Trophoblast cell (in vitro differentiated cells and primary cell): Measurements from ENCODE around the gene PWP2.

Experiments
- DNase-seq, 2 donors: peaks; one replicate each; pipeline ENCODE4 v3.0.0-alpha.2; 2016
- H2AFZ ChIP-seq: 2 replicates; pipeline ENCODE4 v1.6.1; 2013; ENCODE audit warnings: low read length, moderate library complexity, mild to moderate bottlenecking; ENCODE audit not compliant: insufficient read depth, poor library complexity
- H2AK5ac ChIP-seq: 2 replicates; pipeline ENCODE4 v1.6.1; 2013; ENCODE audit warnings: mild to moderate bottlenecking, low read length
- H2BK120ac ChIP-seq: 2 replicates; pipeline ENCODE4 v1.6.1; 2013; ENCODE audit warnings: low read length, mild to moderate bottlenecking, moderate library complexity; ENCODE audit not compliant: insufficient read depth, poor library complexity
- H2BK12ac ChIP-seq: 2 replicates; pipeline ENCODE4 v1.6.1; 2013; ENCODE audit warnings: mild to moderate bottlenecking, low read length, moderate library complexity
- H2BK5ac ChIP-seq: 2 replicates; pipeline ENCODE4 v1.6.1; 2013; ENCODE audit warnings: low read length, low read depth, moderate library complexity, mild to moderate bottlenecking; ENCODE audit not compliant: poor library complexity
- H3K14ac ChIP-seq: 2 replicates; pipeline ENCODE4 v1.6.1; 2013; ENCODE audit warnings: mild to moderate bottlenecking, low read length
- H3K18ac ChIP-seq: 2 replicates; pipeline ENCODE4 v1.6.1; 2013; ENCODE audit warnings: mild to moderate bottlenecking, low read length
- H3K23ac ChIP-seq: 2 replicates; pipeline ENCODE4 v1.6.1; 2013; ENCODE audit warnings: low read length
- H3K27ac ChIP-seq: 2 replicates; pipeline ENCODE4 v1.5.1; 2013; ENCODE audit warnings: low read depth, mild to moderate bottlenecking, inconsistent platforms, low read length, moderate library complexity
- H3K27me3 ChIP-seq: 2 replicates; pipeline ENCODE4 v1.6.1; 2013; ENCODE audit warnings: inconsistent platforms, mild to moderate bottlenecking, low read length, moderate library complexity; ENCODE audit not compliant: insufficient read depth
- H3K36me3 ChIP-seq, 2 experiments: 1 replicate in 1 of 2; 2 replicates in 1 of 2; pipeline ENCODE4 v1.6.1; 2013; ENCODE audit warnings: low read length in 2 of 2, mild to moderate bottlenecking in 2 of 2, moderate library complexity in 1 of 2; ENCODE audit not compliant: insufficient read depth in 2 of 2, control insufficient read depth in 1 of 2
- H3K4ac ChIP-seq: 2 replicates; pipeline ENCODE4 v1.6.1; 2013; ENCODE audit warnings: low read depth, mild to moderate bottlenecking, low read length, moderate library complexity
- H3K4me1 ChIP-seq, 2 experiments: 1 replicate in 1 of 2; 2 replicates in 1 of 2; pipeline ENCODE4 v1.6.1; 2013; ENCODE audit warnings: low read length in 2 of 2, mild to moderate bottlenecking in 2 of 2, moderate library complexity in 1 of 2; ENCODE audit not compliant: insufficient read depth in 2 of 2, control insufficient read depth in 1 of 2
- H3K4me2 ChIP-seq: 2 replicates; pipeline ENCODE4 v1.6.1; 2013; ENCODE audit warnings: inconsistent platforms, mild to moderate bottlenecking, low read length, moderate library complexity
- H3K4me3 ChIP-seq: 2 replicates; pipeline ENCODE4 v1.5.1; 2013; ENCODE audit warnings: mild to moderate bottlenecking, low read depth, low read length, inconsistent platforms
- H3K79me1 ChIP-seq: one replicate; pipeline ENCODE4 v1.6.1; 2013; ENCODE audit warnings: low read length
- H3K79me2 ChIP-seq: 2 replicates; pipeline ENCODE4 v1.6.1; 2013; ENCODE audit warnings: low read length, mild to moderate bottlenecking; ENCODE audit not compliant: control insufficient read depth, insufficient read depth, poor library complexity
- H3K9ac ChIP-seq: 2 replicates; pipeline ENCODE4 v1.6.1; 2013; ENCODE audit warnings: mild to moderate bottlenecking, low read length
- H3K9me3 ChIP-seq: 2 replicates; pipeline ENCODE4 v1.6.1; 2013; ENCODE audit warnings: low read depth, mild to moderate bottlenecking, control low read depth, inconsistent platforms, low read length; ENCODE audit not compliant: insufficient read depth
- H4K12ac ChIP-seq: 2 replicates; pipeline ENCODE4 v1.6.1; 2013; ENCODE audit warnings: low read depth, mild to moderate bottlenecking, low read length, moderate library complexity
- H4K8ac ChIP-seq: 2 replicates; pipeline ENCODE4 v1.6.1; 2013; ENCODE audit warnings: low read depth, mild to moderate bottlenecking, low read length, moderate library complexity
- H4K91ac ChIP-seq: one replicate; pipeline ENCODE4 v1.6.1; 2013; ENCODE audit warnings: low read depth, mild to moderate bottlenecking, low read length, moderate library complexity
- WGBS: extraction: QIAGEN DNeasy Blood & Tissue Kit; methylation state at CpG from one replicate; pipeline ENCODE4 v1.1.7; 2013; ENCODE audit warnings: missing lambda C conversion rate; ENCODE audit not compliant: insufficient read length, insufficient coverage; ENCODE audit errors: extremely low coverage; 5-methylcytosine and 5-hydroxymethylcytosine counted together

PWP2 gene

DNA sequence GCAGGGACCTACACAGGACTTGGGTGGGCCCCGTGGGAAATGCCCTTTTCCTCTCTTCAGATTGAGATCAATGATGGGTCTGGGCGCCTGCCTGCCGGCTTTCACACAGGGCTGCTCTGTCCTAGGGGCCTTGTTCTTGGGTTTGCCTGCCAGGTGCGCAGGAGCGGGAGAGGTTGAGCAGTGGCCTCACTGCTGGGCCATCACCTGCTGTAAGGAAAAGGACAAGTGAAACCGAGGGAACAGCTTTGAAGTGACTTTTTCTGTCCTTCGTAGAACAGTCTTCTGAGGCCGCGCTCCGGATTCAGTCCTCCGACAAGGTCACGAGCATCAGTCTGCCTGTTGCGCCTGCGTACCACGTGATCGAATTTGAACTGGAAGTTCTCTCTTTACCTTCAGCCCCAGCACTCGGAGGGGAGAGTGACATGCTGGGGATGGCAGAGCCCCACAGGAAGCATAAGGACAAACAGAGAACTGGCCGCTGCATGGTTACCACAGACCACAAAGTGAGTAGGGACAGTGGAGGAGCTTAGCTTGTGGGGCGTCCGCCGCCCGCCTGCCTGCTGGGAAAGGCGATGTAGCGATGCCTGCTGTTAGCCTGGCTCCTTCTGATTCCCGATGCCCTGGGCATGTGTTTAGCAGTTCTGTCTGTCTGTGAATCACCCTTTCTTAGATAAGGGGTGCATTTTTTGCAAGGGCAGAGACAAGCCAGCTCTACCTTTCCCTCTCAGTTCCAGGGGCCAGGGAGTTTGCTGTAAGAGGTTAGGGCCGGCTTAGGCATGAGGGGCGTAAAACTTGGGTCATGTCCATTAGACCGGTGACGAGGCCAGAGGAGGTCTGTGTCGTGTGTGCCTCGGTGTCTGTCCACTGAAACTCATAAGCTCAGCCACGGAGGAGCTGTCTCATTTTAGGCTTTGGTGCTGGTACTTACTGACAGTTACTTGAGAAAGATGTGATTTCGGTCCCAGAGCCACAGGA, 19.5 kb upstream of the PWP2 start:
- H3K4me1 ChIP-seq: peaks cover 8 to 12% of the 10 kb centered on the region in 2 experiments
- H3K4me3 ChIP-seq: no peak overlapping the region
- no peak overlapping the region for H4K12ac ChIP-seq
- H3K9me3 ChIP-seq: peaks cover 2% of the 10 kb centered on the region
- DNase-seq: no peak
- no peak overlapping the region for H3K23ac ChIP-seq
- H3K36me3 ChIP-seq: peaks cover 60 to 67% of the 10 kb centered on the region in 2 experiments
- H3K27me3 ChIP-seq: no peaks in the 10 kb centered on the region
- no peak overlapping the region for H3K14ac ChIP-seq
- no peak overlapping the region for H2BK12ac ChIP-seq
- H3K27ac ChIP-seq: no peak overlapping the region
- H3K9ac ChIP-seq: no peak overlapping the region
- no peak overlapping the region for H2AFZ ChIP-seq
- no peak overlapping the region for H2AK5ac ChIP-seq
- H4K91ac ChIP-seq: no peak overlapping the region
- no peak overlapping the region for H3K18ac ChIP-seq
- H3K4me2 ChIP-seq: no peak overlapping the region
- no peak overlapping the region for H3K4ac ChIP-seq
- no peak overlapping the region for H2BK5ac ChIP-seq
- no CpG with 5 or more reads among the region's 33 CpGs for WGBS
- H3K79me2 ChIP-seq: peaks cover 2% of the 10 kb centered on the region
- no peak overlapping the region for H2BK120ac ChIP-seq
- H3K79me1 ChIP-seq: peaks cover 5% of the 10 kb centered on the region
- no peak overlapping the region for H4K8ac ChIP-seq

DNA sequence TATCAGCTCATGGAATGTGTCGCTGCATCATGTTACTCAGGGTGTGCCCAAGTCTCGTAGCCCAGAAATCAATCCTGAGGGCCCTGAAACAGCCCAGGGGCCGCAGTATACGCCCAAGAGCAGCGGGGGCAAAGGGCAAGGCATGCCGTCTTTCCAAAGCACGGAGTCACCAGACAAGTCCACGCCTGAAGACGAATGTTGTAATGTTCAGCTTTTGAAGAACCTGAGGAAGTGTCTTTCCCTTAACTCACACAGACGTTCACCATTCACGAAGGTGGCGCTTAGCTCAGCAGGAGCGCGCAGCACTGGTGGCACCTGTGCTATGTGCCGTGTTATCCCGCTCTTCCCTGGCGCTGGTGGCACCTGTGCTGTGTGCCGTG, 18.8 kb upstream of the PWP2 start:
- H3K14ac ChIP-seq: no peak overlapping the region
- no CpG with 5 or more reads among the region's 18 CpGs for WGBS

DNA sequence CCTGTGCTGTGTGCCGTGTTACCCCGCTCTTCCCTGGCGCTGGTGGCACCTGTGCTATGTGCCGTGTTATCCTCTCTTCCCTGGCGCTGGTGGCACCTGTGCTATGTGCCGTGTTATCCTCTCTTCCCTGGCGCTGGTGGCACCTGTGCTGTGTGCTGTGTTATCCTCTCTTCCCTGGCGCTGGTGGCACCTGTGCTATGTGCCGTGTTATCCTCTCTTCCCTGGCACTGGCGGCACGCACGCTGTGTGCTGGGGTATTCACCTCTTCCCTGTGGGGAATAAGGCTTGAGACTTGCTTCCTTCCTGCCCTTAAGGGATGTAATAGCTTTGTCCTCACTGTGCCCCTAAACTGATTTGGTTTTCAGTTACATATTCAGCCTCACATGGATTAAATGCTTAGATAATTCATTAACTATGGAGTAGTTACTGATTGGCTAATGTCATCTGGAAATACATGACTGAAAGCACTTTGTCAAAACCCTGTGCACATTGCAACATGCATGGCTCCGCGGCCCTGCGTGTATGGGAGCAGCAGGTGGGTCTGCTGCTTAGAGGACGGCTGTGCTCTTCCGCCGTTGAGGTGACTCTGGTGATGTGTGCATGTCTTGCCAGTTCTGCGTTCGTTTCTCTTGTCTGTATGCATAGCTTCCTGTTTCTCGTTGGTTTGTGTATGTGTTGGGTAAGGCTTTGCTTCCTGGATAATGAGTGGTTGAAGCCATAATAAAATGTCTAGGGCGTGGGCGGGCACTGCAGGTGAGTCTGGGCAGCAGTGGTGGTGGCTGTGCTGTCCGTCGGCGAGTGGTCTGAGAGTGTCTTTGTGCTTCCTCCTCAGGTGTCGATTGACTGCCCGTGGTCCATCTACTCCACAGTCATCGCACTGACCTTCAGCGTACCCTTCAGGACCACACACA, 17.9 kb upstream of the PWP2 start:
- no peak overlapping the region for H2AFZ ChIP-seq
- no peaks in the 10 kb centered on the region for H3K27me3 ChIP-seq
- no peak overlapping the region for H2BK120ac ChIP-seq
- peaks cover 63 to 72% of the 10 kb centered on the region in 2 experiments for H3K36me3 ChIP-seq
- no peak for DNase-seq
- no peak overlapping the region for H3K27ac ChIP-seq
- H3K9ac ChIP-seq: no peak overlapping the region
- H4K91ac ChIP-seq: no peak overlapping the region
- H3K14ac ChIP-seq: no peak overlapping the region
- no peak overlapping the region for H3K4me2 ChIP-seq
- no peaks in the 10 kb centered on the region for H3K79me2 ChIP-seq
- no peak overlapping the region for H2AK5ac ChIP-seq
- H3K4me1 ChIP-seq: peaks cover 0 to 4% of the 10 kb centered on the region in 2 experiments
- no peak overlapping the region for H3K4ac ChIP-seq
- H4K12ac ChIP-seq: no peak overlapping the region
- H3K9me3 ChIP-seq: peaks cover 2% of the 10 kb centered on the region
- no CpG with 5 or more reads among the region's 30 CpGs for WGBS
- no peak overlapping the region for H2BK12ac ChIP-seq
- H4K8ac ChIP-seq: no peak overlapping the region
- no peak overlapping the region for H2BK5ac ChIP-seq
- no peaks in the 10 kb centered on the region for H3K79me1 ChIP-seq
- no peak overlapping the region for H3K18ac ChIP-seq
- no peak overlapping the region for H3K4me3 ChIP-seq
- H3K23ac ChIP-seq: no peak overlapping the region

More for the DNA sequence above, 18.8 kb upstream of the PWP2 start:
- Histone ChIP-seq H2AFZ (no peak overlapping the region), H3K23ac (no peak overlapping the region), H3K27ac (no peak overlapping the region), H3K4me3 (no peak overlapping the region), H4K91ac (no peak overlapping the region), H3K9me3 (peaks cover 2% of the 10 kb centered on the region), H3K36me3 (peaks cover 62 to 71% of the 10 kb centered on the region in 2 experiments), H4K8ac (no peak overlapping the region), H3K9ac (no peak overlapping the region), H3K4ac (no peak overlapping the region), H3K18ac (no peak overlapping the region), H2AK5ac (no peak overlapping the region), H2BK120ac (no peak overlapping the region), H3K79me1 (peaks cover 3% of the 10 kb centered on the region), H2BK12ac (no peak overlapping the region), H3K27me3 (no peaks in the 10 kb centered on the region), H3K4me2 (no peak overlapping the region), H2BK5ac (no peak overlapping the region), H3K4me1 (peaks cover 4 to 8% of the 10 kb centered on the region in 2 experiments), H3K79me2 (peaks cover 2% of the 10 kb centered on the region), H4K12ac (no peak overlapping the region)
- no peak for DNase-seq

DNA sequence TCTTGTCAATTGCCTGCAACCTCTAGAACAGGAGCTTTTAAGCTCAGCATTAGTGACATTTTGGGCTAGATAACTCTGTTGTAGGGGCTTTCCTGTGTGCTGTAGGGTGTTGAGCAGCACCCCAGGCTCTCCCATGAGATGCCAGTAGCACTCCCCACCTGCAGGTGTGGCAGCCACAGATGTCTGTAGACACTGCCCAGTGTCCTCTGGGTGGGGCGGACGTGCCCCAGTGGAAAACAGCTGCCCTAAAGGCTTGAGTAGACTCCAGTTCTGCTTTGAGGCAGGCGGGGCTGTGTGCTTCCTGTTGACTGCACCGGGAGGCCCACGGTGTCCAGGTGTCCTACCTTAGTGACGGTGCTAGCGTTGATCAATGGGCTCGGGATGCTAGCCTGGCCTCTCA, 16.9 kb upstream of the PWP2 start:
- Histone ChIP-seq H4K8ac (no peak overlapping the region), H3K4ac (no peak overlapping the region), H3K36me3 (peaks cover 57 to 63% of the 10 kb centered on the region in 2 experiments), H3K4me3 (no peak overlapping the region), H3K27me3 (no peaks in the 10 kb centered on the region), H3K27ac (no peak overlapping the region), H3K4me1 (no peaks in the 10 kb centered on the region), H4K91ac (no peak overlapping the region), H3K4me2 (no peak overlapping the region), H3K79me1 (no peaks in the 10 kb centered on the region), H3K23ac (no peak overlapping the region), H2BK5ac (no peak overlapping the region), H2AK5ac (no peak overlapping the region), H3K14ac (no peak overlapping the region), H4K12ac (no peak overlapping the region), H2BK120ac (no peak overlapping the region), H2BK12ac (no peak overlapping the region), H3K9ac (no peak overlapping the region), H3K9me3 (peaks cover 2% of the 10 kb centered on the region), H3K79me2 (no peaks in the 10 kb centered on the region), H3K18ac (no peak overlapping the region), H2AFZ (no peak overlapping the region)
- WGBS: no CpG with 5 or more reads among the region's 8 CpGs
- DNase-seq: no peak
